Heart right ventricle (tissue), 16 donors: ENCODE measurements around the gene SUSD3. TPM values are rescaled to one million over a fixed set of nuclear protein-coding genes. Genes with fewer than 3 reads are reported as not detected.

Experiments used
- ATAC-seq, 8 donors: fragments of 200-7000 bp; cut with Tn5 transposase; one replicate each; pipeline ENCODE4 v1.9.1; 2020; ENCODE audit warnings: mild to moderate bottlenecking in 8 of 8, moderate library complexity in 8 of 8, moderate number of reproducible peaks in 1 of 8
- DNase-seq, 2 donors: peaks; one replicate each; pipeline ENCODE4 v3.0.0-alpha.2; 2020
- H3K27ac ChIP-seq, 10 donors: fragments of 200-600 bp; sonication (generic) in 2 of 10; one replicate each; pipeline versions ENCODE4 v1.5.0 to v1.8.0; 2020 to 2022; ENCODE audit warnings: mild to moderate bottlenecking in 3 of 10
- H3K27me3 ChIP-seq, 7 donors: fragments of 200-600 bp; one replicate each; pipeline ENCODE4 v1.8.0; 2021 to 2022; ENCODE audit warnings: mild to moderate bottlenecking in 2 of 7
- H3K36me3 ChIP-seq, 9 donors: fragments of 200-600 bp; sonication (generic) in 1 of 9; one replicate each; pipeline versions ENCODE4 v1.5.0 to v1.8.0; 2020 to 2022; ENCODE audit warnings: mild to moderate bottlenecking in 2 of 9
- H3K4me1 ChIP-seq, 9 donors: fragments of 200-600 bp; sonication (generic) in 1 of 9; one replicate each; pipeline versions ENCODE4 v1.5.0 to v1.8.0; 2020 to 2022; ENCODE audit warnings: mild to moderate bottlenecking in 4 of 9
- H3K4me3 ChIP-seq, 10 donors: fragments of 200-600 bp; sonication (generic) in 2 of 10; one replicate each; pipeline versions ENCODE4 v1.5.0 to v1.8.0; 2020 to 2022; ENCODE audit warnings: mild to moderate bottlenecking in 7 of 10, moderate library complexity in 2 of 10
- H3K9me3 ChIP-seq, 11 donors: fragments of 200-600 bp in 10 of 11; sonication (generic) in 2 of 11; one replicate each; pipeline versions ENCODE4 v1.5.0 to v1.8.0; 2013 to 2022; ENCODE audit warnings: mild to moderate bottlenecking in 2 of 11, control low read depth in 1 of 11, moderate library complexity in 1 of 11
- CTCF ChIP-seq, 9 donors: fragments of 200-600 bp; sonication (generic) in 2 of 9; IDR thresholded peaks; one replicate each; pipeline versions ENCODE4 v1.5.0 to v1.8.0; 2021 to 2022; ENCODE audit warnings: antibody characterized with exemption in 9 of 9, mild to moderate bottlenecking in 5 of 9, moderate library complexity in 1 of 9
- WGBS, 2 donors: extraction: QIAGEN DNeasy Blood & Tissue Kit; methylation state at CpG; one replicate each; pipeline ENCODE4 v1.1.7; 2013; ENCODE audit warnings: inconsistent platforms in 1 of 2; 5-methylcytosine and 5-hydroxymethylcytosine counted together
- intact Hi-C, 10 donors: fragments of 100-400 bp; cut with DNase I; formaldehyde crosslinking; loops; one replicate each; pipeline versions ENCODE4 v1.11.1 to v1.14.2; 2022
- polyA plus RNA-seq, 2 donors: library from polyadenylated mRNA; stranded (reverse); fragments of 200-250 nt; gene quantifications; one replicate each; pipeline ENCODE4 v1.2.3, GENCODE V29; 2013
- total RNA-seq, 10 donors: library from RNA; stranded (reverse); fragmentation: NEBNext Ultra II Directional in 3 of 10; extraction: Animal tissue kit (Norgen Biotek cat#: 25700) in 3 of 10; gene quantifications; one replicate each; pipeline versions ENCODE4 v1.2.1 to v1.2.4, GENCODE V29; 2021 to 2023
- donor health status: Arrhythmogenic right ventricular cardiomyopathy.
- donor health status: ischemic (EF 13 %, LVEDD 7.1; RV severe dilation, severe dysfunction).
- donor health status: healthy with polysubstance abuse.
- donor health status: DM: no; HTN: yes; CAD: no.
- donor health status: DM: no; HTN: no; CAD: no.
- donor health status: ischemic (EF 25% LVEDD 6.9; RV normal size, moderate dysfunction).
- donor health status: ischemic (EF 25% LVEDD 5.7; RV mildly dilated, moderate dysfunction).
- donor health status: healthy.
- donor health status: DM: yes; HTN: yes; CAD: no.
- donor health status: Ischemic cardiomyopathy.
- donor health status: ischemic (EF 35%, LVEDD 5.7; RV mildly dilated, moderate dysfunction).
- donor health status: nonischemic (EF 11% LVEDD 7.7; RV severe dilation, severe dysfunction).
- donor health status: DM: yes; HTN: yes; CAD: no.
- donor health status: PGD.
- donor health status: ischemic (EF 29% LVEDD 5.4; RV normal size, mild dysfunction).
- donor health status: nonischemic (EF 23%, LVEDD 6.1; RV moderate dilation, normal function).

SUSD3 gene
- total and polyA plus RNA-seq, 12 donors = 0.40 to 2.1 (median 0.79) TPM; not detected in 1

DNA sequence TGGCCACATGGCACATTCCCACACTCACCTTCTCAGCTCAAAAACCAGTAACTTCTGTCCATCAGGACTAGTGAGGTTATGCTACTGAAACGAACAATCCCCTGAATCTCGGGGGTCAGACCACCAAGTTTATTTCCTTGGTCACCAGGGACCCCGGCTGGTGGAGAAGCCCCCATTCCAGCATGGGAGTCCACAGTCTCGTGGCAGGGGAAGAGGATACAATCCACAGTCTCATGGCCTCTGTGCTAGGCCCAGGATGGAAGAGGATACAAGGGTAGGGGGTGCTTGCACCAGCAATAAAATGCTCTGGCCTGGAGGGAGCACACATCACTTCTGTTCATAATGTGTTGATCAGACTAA lies 30.1 kb downstream of the SUSD3 start:
- intact Hi-C loops = no loop called here
- Histone ChIP-seq H3K27ac (no peak overlapping the region), H3K4me1 (peaks cover 0 to 19% (median 12%) of the 10 kb centered on the region in 9 donors), H3K36me3 (peaks cover 0 to 7% (median 0%) of the 10 kb centered on the region in 9 donors), H3K4me3 (no peak overlapping the region), H3K9me3 (peaks cover 0 to 18% (median 4%) of the 10 kb centered on the region in 11 donors), H3K27me3 (peaks cover 0 to 4% (median 0%) of the 10 kb centered on the region in 7 donors)
- DNase-seq (no peak), ATAC-seq (no peak)
- 95 to 96% methylated on average over 4 of the region's 4 CpGs for WGBS, 2 donors
- TF ChIP-seq CTCF (IDR thresholded peaks at IDR 0.05) = no peak

- Histone ChIP-seq H3K9me3 (peaks cover 0 to 18% (median 4%) of the 10 kb centered on the region in 11 donors), H3K4me1 (peaks cover 2 to 20% (median 15%) of the 10 kb centered on the region in 9 donors), H3K27ac (no peak overlapping the region), H3K27me3 (peaks cover 0 to 2% (median 0%) of the 10 kb centered on the region in 7 donors), H3K36me3 (peaks cover 0 to 7% (median 0%) of the 10 kb centered on the region in 9 donors), H3K4me3 (no peak overlapping the region)
- no peak for TF ChIP-seq CTCF (IDR thresholded peaks at IDR 0.05)
- intact Hi-C loops = no loop called here
- ATAC-seq (no peak), DNase-seq (no peak)
- WGBS, 2 donors = 89% methylated on average over 5 of the region's 5 CpGs
Observed at GRCh38 chr9:93089024-93089423, 30.5 kb downstream of the SUSD3 start.

DNA sequence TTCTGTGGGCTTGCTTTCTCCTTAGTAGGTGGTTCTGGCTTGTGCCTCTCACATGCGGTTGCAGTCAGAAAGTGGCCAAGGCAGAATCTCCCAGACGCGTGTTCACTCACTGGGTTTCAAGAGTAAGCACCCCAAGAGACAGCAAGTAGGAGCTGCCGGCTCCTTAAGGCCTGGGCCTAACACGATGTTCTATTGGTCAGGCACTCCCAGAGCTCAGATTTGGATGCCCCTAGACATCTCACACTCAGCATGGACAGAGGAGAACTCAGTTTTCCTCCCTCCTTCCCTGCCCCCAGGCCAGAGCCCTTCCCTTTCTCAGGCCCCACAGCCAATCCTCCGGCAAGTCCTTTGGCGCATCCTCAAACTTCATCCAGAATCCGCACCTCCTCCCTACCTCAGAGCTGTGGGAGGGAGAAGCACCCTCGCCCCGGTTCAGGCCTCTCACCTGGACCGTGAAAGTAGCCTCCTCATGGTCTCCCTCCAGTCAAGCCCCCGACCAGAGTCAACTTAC lies 31.0 kb downstream of the SUSD3 start:
- Histone ChIP-seq H3K36me3 (peaks cover 0 to 6% (median 0%) of the 10 kb centered on the region in 9 donors), H3K4me1 (peaks cover 5 to 25% (median 18%) of the 10 kb centered on the region in 9 donors), H3K9me3 (peaks cover 0 to 18% (median 4%) of the 10 kb centered on the region in 11 donors), H3K4me3 (no peak overlapping the region), H3K27ac (no peak overlapping the region), H3K27me3 (no peaks in the 10 kb centered on the region)
- intact Hi-C loops = no loop called here
- TF ChIP-seq CTCF (IDR thresholded peaks at IDR 0.05) = no peak
- DNase-seq = no peak
- 90 to 92% methylated on average over 12 of the region's 12 CpGs for WGBS, 2 donors
- ATAC-seq = no peak

GRCh38 chr9:93090091-93090655 lies 31.7 kb downstream of the SUSD3 start:
- no peak overlapping the region for H3K4me3 ChIP-seq

More at GRCh38 chr9:93090091-93090655, 31.7 kb downstream of the SUSD3 start:
- Histone ChIP-seq H3K4me1 (peaks cover 5 to 31% (median 22%) of the 10 kb centered on the region in 9 donors), H3K27me3 (no peaks in the 10 kb centered on the region), H3K9me3 (peaks cover 0 to 18% (median 4%) of the 10 kb centered on the region in 11 donors), H3K27ac (no peak overlapping the region), H3K36me3 (no peaks in the 10 kb centered on the region)
- intact Hi-C loops = loop anchor here in 1 of 10 donors (10.0 kb wide), 1 partner anchor 85 kb away; no protein-coding TSS in a partner anchor
- WGBS, 2 donors = 90% methylated on average over 8 of the region's 8 CpGs
- no peak for DNase-seq
- ATAC-seq = no peak
- TF ChIP-seq CTCF (IDR thresholded peaks at IDR 0.05) = no peak
